ENCODE data around the gene FBLN7.
A peak's percentile ranks its signal among the peaks of the same experiment; 100 is the strongest.

FBLN7 gene

DNA sequence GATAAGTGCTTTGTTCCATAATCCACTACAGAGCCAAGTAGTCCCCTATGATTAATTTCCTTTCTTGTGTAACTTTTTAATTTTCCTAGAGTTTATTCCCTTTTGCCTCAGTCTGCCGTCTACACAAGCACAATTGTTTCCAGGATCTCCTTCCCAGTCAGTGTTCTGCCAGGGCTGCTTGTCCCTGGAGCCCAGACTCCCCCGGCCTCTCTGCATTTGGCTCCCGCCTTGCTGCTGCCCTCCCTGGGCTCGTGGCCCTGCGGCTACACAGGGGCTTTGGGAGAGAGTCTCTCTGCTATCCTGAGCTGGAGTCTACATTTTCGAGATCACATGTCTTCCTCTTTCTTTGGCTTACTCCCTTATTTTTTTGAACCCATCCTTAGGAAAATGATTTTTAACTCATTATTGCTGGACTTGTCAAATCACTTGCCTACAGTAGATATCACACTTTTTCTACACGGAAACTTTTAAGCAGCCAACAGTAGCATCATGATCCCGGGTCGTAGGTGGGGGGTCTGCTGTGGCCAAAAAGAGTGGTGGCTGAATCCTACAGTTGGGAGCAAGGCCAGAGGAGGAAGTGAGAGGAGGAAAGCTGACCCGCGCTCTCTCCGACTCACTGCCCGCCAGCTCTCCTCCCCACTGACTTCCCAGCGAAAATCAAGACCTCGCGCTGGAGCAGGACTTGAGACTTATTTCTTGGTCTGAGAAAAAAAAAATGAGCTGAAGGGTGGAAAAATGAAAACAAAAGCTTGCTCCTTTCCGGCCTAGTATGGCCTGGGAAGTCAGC lies 9.4 kb downstream of the FBLN7 start:
- no peak overlapping the region for H3K4me3 ChIP-seq (ENCODE audit: low read depth, low read length)
- ChIA-PET POLR2A (no interaction called here), CTCF (interaction anchor here (1.4 kb wide), 1 partner anchor 26 kb away, joined by 6 read pairs; no protein-coding TSS in a partner anchor)
- TF ChIP-seq, protein P1, sequence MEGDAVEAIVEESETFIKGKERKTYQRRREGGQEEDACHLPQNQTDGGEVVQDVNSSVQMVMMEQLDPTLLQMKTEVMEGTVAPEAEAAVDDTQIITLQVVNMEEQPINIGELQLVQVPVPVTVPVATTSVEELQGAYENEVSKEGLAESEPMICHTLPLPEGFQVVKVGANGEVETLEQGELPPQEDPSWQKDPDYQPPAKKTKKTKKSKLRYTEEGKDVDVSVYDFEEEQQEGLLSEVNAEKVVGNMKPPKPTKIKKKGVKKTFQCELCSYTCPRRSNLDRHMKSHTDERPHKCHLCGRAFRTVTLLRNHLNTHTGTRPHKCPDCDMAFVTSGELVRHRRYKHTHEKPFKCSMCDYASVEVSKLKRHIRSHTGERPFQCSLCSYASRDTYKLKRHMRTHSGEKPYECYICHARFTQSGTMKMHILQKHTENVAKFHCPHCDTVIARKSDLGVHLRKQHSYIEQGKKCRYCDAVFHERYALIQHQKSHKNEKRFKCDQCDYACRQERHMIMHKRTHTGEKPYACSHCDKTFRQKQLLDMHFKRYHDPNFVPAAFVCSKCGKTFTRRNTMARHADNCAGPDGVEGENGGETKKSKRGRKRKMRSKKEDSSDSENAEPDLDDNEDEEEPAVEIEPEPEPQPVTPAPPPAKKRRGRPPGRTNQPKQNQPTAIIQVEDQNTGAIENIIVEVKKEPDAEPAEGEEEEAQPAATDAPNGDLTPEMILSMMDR (IDR thresholded peaks at IDR 0.05; ENCODE audit: insufficient read depth, low read length, missing control alignments) = no peak
- DNase-seq (ENCODE audit: low read depth, low spot score) = no peak

DNA sequence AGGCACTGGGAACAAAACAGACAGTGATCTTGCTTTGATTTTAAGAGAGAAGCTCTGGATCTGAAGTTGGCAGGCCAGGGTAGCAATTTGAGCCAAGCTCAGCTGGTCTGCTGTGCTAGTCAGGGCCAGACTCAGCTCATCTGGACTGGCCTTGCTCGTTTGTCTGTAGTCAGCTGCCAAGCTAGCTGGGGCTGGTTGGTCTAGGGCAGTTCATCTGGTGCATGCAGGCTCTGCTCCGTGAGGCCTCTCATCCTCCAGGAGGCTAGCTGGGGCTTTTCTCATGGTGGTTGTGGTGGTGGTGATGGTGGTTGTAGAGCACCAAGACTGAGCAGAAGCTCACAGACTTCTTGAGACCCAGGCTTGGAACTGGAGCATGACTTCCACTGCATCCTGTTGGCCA lies 10.3 kb downstream of the FBLN7 start:
- H3K4me3 ChIP-seq (ENCODE audit: low read depth, low read length) = no peak overlapping the region
- POLR2A ChIA-PET = no interaction called here
- TF ChIP-seq, protein P1 (IDR thresholded peaks at IDR 0.05; ENCODE audit: insufficient read depth, low read length, missing control alignments) = no peak
- CTCF ChIA-PET = interaction anchor here (1.4 kb wide), 1 partner anchor 27 kb away, joined by 6 read pairs; no protein-coding TSS in a partner anchor
- DNase-seq (ENCODE audit: low read depth, low spot score) = no peak

DNA sequence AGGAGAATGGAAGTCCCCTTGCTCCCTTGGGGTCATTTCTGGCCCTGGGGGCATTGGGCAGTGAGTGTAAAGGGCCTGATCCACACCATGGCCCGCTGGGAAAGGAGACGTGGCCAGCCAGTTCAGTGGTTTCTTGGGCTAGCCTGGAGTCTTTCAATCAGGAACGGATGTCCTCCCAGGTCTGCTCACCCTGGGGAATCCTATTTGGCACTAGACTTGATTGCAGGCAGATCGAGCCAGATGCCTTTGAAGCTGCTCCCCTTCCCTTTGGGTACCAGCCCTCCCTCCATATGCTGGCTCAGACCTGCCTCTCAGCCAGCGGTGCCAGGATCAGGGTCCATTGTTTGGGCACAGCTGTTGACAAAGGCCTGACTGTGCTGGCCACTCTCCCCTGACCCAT lies 11.0 kb downstream of the FBLN7 start:
- ChIA-PET POLR2A (no interaction called here), CTCF (no interaction called here)
- TF ChIP-seq, protein P1 (IDR thresholded peaks at IDR 0.05; ENCODE audit: insufficient read depth, low read length, missing control alignments) = no peak

DNA sequence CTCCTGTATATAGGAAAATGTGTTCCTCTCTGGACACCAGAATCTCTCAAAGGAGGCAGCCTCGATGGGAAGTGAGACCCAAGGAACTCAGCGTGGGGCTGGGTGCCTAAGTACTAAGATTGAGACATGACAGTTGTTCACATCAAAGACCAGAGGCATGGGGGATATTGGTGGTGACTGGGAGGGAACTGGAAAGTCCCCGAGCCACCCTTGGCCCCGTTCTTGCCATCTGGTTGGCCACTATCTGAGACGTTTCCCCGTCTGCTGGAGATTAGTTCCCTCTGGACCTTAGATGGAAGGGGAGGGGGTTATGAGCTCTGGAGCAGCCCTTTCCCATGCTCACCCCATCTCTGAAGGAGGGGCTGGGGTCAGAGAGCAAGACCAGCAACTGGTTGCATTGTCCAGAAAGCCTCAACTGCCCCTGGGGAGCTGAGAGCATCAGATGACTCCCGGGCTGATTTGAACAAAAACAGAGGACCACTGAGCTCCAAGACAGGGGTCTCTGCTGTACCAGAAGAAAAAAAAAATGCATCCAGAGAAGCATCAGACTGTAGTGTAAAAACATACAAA lies 11.8 kb downstream of the FBLN7 start:
- TF ChIP-seq, protein P1 (IDR thresholded peaks at IDR 0.05; ENCODE audit: insufficient read depth, low read length, missing control alignments) = no peak
- H3K4me3 ChIP-seq (ENCODE audit: low read depth, low read length) = no peak overlapping the region
- ChIA-PET CTCF (interaction anchor here (1.1 to 2.2 kb wide), 2 partner anchors 9 to 28 kb away, joined by 3 to 6 read pairs; no protein-coding TSS in a partner anchor), POLR2A (no interaction called here)
- DNase-seq (ENCODE audit: low read depth, low spot score) = no peak

More for the DNA sequence above, 11.0 kb downstream of the FBLN7 start:
- no peak overlapping the region for H3K4me3 ChIP-seq (ENCODE audit: low read depth, low read length)
- no peak for DNase-seq (ENCODE audit: low read depth, low spot score)

DNA sequence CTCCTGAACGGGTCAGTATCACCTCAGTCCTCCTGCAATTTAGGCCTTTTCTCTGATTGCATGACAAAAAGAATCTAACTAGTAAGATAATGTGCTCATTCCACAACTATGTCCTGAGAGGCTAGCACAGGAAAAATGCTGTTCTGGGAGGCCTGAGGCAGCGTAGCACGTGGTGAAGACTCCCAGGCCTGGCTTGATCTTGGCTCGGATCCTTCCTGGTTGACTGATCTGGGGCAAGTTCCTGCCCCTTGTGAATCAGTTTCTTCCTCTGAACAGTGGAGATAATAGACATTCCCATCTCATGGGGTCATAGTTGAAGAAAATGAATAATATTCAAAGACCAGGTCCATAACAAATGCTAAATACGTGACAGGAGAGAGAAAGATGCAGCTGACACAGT lies 12.3 kb downstream of the FBLN7 start:
- CTCF ChIA-PET = interaction anchor here (1.1 to 2.2 kb wide), 3 partner anchors 9 to 109 kb away, joined by 3 to 6 read pairs (median 3); no protein-coding TSS in a partner anchor
- POLR2A ChIA-PET = no interaction called here
- TF ChIP-seq, protein P1 (IDR thresholded peaks at IDR 0.05; ENCODE audit: insufficient read depth, low read length, missing control alignments) = no peak
- peak; percentile 87 for DNase-seq (ENCODE audit: low read depth, low spot score)
- H3K4me3 ChIP-seq (ENCODE audit: low read depth, low read length) = no peak overlapping the region

DNA sequence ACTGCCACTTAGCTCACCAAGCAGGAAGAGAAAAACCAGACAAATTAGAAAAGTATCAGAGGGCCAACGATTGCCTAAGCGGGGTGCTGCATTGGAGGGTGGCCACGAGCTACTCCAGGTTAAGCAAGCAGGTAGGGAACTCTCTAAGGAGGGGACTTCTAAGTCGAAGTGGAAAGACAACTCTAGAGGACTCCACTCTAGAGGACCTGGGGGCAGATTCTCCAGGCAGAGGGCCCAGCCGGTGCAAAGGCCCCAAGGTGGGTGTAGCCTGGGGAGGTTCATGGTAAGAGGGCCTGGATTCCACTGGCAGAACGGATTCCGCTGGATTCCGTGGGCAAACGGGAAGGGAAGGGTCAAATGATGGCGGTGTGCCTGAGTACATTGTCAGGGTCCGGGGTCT lies 12.7 kb downstream of the FBLN7 start:
- POLR2A ChIA-PET = no interaction called here
- TF ChIP-seq, protein P1 (IDR thresholded peaks at IDR 0.05; ENCODE audit: insufficient read depth, low read length, missing control alignments) = no peak
- no peak for DNase-seq (ENCODE audit: low read depth, low spot score)
- CTCF ChIA-PET = interaction anchor here (1.3 to 2.2 kb wide), 2 partner anchors 29 to 108 kb away, joined by 3 to 6 read pairs; no protein-coding TSS in a partner anchor
- no peak overlapping the region for H3K4me3 ChIP-seq (ENCODE audit: low read depth, low read length)
